GM12878 (cell line): ENCODE data around the gene TMEM184C. TPM values are rescaled to one million over a fixed set of nuclear protein-coding genes. Genes with fewer than 3 reads are reported as not detected.

Source experiments
- FOXK2 ChIP-seq: fragments of 450-650 bp; IDR thresholded peaks from 2 replicates; pipeline ENCODE4 v1.6.1; 2017; ENCODE audit warnings: mild to moderate bottlenecking, moderate library complexity
- HDAC2 ChIP-seq: fragments of 200-600 bp; sonication (generic); IDR thresholded peaks from 2 replicates; pipeline ENCODE4 v1.6.1; 2017
- MXI1 ChIP-seq: fragments of 150-350 bp; IDR thresholded peaks from 2 replicates; pipeline ENCODE4 v1.6.1; 2011; ENCODE audit warnings: low read depth, mild to moderate bottlenecking, inconsistent platforms, low read length, improper control_type of control experiment
- PML ChIP-seq: IDR thresholded peaks from 2 replicates; pipeline ENCODE4 v1.6.1; 2012; ENCODE audit warnings: low read length, inconsistent platforms
- RB1 ChIP-seq: fragments of 450-650 bp; formaldehyde crosslinking; IDR thresholded peaks from 2 replicates; pipeline ENCODE4 v1.6.1; 2017; ENCODE audit warnings: mild to moderate bottlenecking, borderline replicate concordance
- RCOR1 ChIP-seq: conservative IDR thresholded peaks from 2 replicates; pipeline ENCODE4 v1.6.1; 2012; ENCODE audit warnings: low read depth, low read length, improper control_type of control experiment
- RELA ChIP-seq: fragments of 450-650 bp; IDR thresholded peaks from 2 replicates; pipeline ENCODE4 v1.8.0; 2014; ENCODE audit warnings: borderline replicate concordance; ENCODE audit not compliant: partially characterized antibody
- SMAD5 ChIP-seq: IDR thresholded peaks from 2 replicates; pipeline ENCODE4 v1.6.1; 2016; ENCODE audit warnings: antibody characterized with exemption, low read depth
- SMARCA5 ChIP-seq: fragments of 450-650 bp; IDR thresholded peaks from 2 replicates; pipeline ENCODE4 v1.6.1; 2017; ENCODE audit warnings: mild to moderate bottlenecking
- SUZ12 ChIP-seq: fragments of 200-600 bp; sonication (generic); IDR thresholded peaks from one replicate; pipeline ENCODE4 v1.6.1; 2018; ENCODE audit warnings: antibody characterized with exemption, mild to moderate bottlenecking; ENCODE audit not compliant: unreplicated experiment
- TCF3 ChIP-seq: IDR thresholded peaks from 2 replicates; pipeline ENCODE4 v1.6.1; 2012; ENCODE audit warnings: low read depth, mild to moderate bottlenecking, low read length, borderline replicate concordance; ENCODE audit not compliant: insufficient read depth
- polyA plus RNA-seq, 11 experiments: library from polyadenylated mRNA; depleted of rRNA in 4 of 11; unstranded in 6 of 11; stranded (reverse) in 5 of 11; fragments of >200 nt; fragmentation: Nextera tagmentation in 4 of 11; fragmentation: Illumina TruSeq in 1 of 11; extraction: Ambion mirVana in 4 of 11; extraction: Trizol in 1 of 11; gene quantifications; 1 replicate in 1 of 11; 2 replicates in 10 of 11; pipeline versions ENCODE4 v1.2.1 to v1.2.3, GENCODE V29; 2011 to 2016; ENCODE audit warnings: inconsistent platforms in 2 of 11, missing spikeins in 2 of 11, low read depth in 1 of 11
- total RNA-seq, 4 experiments: library from RNA; depleted of rRNA in 3 of 4; stranded (reverse); fragments of >200 nt in 3 of 4; fragmentation: Illumina TruSeq in 1 of 4; extraction: Trizol in 1 of 4; gene quantifications; 2 replicates each; pipeline versions ENCODE4 v1.2.1 to v1.2.3, GENCODE V29; 2013 to 2021
- TF ChIP-seq, protein P1 (sequence below): fragments of 450-650 bp; IDR thresholded peaks from 2 replicates; pipeline ENCODE4 v1.6.1; 2017; ENCODE audit warnings: borderline replicate concordance
- TF ChIP-seq, protein P2 (sequence below): IDR thresholded peaks from 2 replicates; pipeline ENCODE4 v1.6.1; 2012; ENCODE audit warnings: low read depth, low read length, improper control_type of control experiment
- TF ChIP-seq, protein P3 (sequence below): IDR thresholded peaks from 2 replicates; pipeline ENCODE4 v1.6.1; 2012; ENCODE audit warnings: mild to moderate bottlenecking, low read depth, low read length
- TF ChIP-seq, protein P4 (sequence below): fragments of 450-650 bp; IDR thresholded peaks from 2 replicates; pipeline ENCODE4 v1.6.1; 2016; ENCODE audit warnings: mild to moderate bottlenecking, moderate library complexity, borderline replicate concordance
- TF ChIP-seq, protein P5 (sequence below): fragments of 450-650 bp; formaldehyde crosslinking; IDR thresholded peaks from 2 replicates; pipeline ENCODE4 v1.4.0; 2022; ENCODE audit warnings: mild to moderate bottlenecking, moderate library complexity

The TMEM184C gene
- total and polyA plus RNA-seq, 10 of the 15 experiments (the other 5 are each of a cell fraction or from before 2014, with no cell fraction given): 3.4 to 22.6 (median 18.2) TPM

DNA sequence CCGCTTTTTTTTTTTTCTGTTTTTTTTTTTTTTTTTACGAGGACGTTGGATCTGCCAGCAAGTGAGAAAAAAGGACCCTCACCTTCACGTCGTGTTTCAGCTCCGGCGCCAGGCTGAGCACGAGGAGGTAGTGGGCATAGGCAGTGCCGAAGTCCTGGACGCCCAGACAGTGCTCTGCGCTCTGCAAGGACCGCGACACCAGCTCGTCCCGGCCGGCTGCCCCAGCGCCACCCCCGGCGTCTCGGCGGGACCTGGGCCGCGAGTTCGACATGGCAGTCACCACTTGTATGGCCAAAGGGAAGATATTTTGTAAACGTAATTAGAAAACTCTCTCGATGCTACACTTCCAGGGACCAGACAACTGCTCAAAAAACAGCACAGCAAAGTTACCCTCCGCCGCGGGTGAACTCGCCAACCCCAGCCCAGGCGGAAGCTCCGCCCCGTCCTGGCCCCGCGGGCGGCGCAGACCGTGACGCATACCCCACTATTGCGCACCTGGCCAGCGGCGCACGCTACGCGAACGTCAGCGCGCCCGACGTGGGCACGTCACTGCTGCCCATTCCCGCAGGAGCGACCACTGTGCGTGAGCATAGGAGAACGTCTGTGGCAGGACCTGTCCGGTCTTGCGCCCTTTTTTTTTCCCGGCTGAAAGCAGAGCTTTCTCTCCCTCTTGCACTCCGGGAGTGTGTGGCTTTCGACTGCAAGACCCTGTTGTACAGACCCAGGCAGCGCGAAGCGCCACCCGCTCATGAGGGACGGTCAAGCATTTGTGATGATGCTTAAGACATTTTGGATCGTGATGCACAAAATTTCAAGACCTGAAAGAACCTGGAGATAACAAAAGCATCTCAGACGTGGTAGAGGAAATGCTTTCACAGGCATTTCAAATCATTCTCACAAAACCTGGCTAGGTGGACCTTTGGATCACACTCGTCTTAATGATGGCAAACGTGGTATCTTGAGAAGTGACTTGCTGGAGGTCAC lies 66.8 kb downstream of the TMEM184C start, which contains the start of gene PRMT9 (continued):
- no peak for TF ChIP-seq SUZ12
- TF ChIP-seq, protein P1, sequence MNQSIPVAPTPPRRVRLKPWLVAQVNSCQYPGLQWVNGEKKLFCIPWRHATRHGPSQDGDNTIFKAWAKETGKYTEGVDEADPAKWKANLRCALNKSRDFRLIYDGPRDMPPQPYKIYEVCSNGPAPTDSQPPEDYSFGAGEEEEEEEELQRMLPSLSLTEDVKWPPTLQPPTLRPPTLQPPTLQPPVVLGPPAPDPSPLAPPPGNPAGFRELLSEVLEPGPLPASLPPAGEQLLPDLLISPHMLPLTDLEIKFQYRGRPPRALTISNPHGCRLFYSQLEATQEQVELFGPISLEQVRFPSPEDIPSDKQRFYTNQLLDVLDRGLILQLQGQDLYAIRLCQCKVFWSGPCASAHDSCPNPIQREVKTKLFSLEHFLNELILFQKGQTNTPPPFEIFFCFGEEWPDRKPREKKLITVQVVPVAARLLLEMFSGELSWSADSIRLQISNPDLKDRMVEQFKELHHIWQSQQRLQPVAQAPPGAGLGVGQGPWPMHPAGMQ: no peak
- TF ChIP-seq FOXK2: no peak
- peak; percentile 37; the same call in 1 of the 2 replicates for TF ChIP-seq RB1
- no peak for TF ChIP-seq HDAC2
- TF ChIP-seq, protein P2, sequence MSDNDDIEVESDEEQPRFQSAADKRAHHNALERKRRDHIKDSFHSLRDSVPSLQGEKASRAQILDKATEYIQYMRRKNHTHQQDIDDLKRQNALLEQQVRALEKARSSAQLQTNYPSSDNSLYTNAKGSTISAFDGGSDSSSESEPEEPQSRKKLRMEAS: peak; percentile 71
- TF ChIP-seq, protein P3, sequence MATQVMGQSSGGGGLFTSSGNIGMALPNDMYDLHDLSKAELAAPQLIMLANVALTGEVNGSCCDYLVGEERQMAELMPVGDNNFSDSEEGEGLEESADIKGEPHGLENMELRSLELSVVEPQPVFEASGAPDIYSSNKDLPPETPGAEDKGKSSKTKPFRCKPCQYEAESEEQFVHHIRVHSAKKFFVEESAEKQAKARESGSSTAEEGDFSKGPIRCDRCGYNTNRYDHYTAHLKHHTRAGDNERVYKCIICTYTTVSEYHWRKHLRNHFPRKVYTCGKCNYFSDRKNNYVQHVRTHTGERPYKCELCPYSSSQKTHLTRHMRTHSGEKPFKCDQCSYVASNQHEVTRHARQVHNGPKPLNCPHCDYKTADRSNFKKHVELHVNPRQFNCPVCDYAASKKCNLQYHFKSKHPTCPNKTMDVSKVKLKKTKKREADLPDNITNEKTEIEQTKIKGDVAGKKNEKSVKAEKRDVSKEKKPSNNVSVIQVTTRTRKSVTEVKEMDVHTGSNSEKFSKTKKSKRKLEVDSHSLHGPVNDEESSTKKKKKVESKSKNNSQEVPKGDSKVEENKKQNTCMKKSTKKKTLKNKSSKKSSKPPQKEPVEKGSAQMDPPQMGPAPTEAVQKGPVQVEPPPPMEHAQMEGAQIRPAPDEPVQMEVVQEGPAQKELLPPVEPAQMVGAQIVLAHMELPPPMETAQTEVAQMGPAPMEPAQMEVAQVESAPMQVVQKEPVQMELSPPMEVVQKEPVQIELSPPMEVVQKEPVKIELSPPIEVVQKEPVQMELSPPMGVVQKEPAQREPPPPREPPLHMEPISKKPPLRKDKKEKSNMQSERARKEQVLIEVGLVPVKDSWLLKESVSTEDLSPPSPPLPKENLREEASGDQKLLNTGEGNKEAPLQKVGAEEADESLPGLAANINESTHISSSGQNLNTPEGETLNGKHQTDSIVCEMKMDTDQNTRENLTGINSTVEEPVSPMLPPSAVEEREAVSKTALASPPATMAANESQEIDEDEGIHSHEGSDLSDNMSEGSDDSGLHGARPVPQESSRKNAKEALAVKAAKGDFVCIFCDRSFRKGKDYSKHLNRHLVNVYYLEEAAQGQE: peak; percentile 37; the same call in 1 of the 2 replicates
- TF ChIP-seq MXI1: peak; percentile 85
- no peak for TF ChIP-seq RELA
- TF ChIP-seq, protein P4, sequence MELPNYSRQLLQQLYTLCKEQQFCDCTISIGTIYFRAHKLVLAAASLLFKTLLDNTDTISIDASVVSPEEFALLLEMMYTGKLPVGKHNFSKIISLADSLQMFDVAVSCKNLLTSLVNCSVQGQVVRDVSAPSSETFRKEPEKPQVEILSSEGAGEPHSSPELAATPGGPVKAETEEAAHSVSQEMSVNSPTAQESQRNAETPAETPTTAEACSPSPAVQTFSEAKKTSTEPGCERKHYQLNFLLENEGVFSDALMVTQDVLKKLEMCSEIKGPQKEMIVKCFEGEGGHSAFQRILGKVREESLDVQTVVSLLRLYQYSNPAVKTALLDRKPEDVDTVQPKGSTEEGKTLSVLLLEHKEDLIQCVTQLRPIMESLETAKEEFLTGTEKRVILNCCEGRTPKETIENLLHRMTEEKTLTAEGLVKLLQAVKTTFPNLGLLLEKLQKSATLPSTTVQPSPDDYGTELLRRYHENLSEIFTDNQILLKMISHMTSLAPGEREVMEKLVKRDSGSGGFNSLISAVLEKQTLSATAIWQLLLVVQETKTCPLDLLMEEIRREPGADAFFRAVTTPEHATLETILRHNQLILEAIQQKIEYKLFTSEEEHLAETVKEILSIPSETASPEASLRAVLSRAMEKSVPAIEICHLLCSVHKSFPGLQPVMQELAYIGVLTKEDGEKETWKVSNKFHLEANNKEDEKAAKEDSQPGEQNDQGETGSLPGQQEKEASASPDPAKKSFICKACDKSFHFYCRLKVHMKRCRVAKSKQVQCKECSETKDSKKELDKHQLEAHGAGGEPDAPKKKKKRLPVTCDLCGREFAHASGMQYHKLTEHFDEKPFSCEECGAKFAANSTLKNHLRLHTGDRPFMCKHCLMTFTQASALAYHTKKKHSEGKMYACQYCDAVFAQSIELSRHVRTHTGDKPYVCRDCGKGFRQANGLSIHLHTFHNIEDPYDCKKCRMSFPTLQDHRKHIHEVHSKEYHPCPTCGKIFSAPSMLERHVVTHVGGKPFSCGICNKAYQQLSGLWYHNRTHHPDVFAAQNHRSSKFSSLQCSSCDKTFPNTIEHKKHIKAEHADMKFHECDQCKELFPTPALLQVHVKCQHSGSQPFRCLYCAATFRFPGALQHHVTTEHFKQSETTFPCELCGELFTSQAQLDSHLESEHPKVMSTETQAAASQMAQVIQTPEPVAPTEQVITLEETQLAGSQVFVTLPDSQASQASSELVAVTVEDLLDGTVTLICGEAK: 0 out of 2 replicates have a peak, but pooled peaks have one; percentile 6
- peak; percentile 91 for TF ChIP-seq TCF3
- peak; percentile 95 for TF ChIP-seq PML
- peak; percentile 62; the same call in 1 of the 2 replicates for TF ChIP-seq RCOR1
- TF ChIP-seq SMARCA5: no peak
- TF ChIP-seq, protein P5, sequence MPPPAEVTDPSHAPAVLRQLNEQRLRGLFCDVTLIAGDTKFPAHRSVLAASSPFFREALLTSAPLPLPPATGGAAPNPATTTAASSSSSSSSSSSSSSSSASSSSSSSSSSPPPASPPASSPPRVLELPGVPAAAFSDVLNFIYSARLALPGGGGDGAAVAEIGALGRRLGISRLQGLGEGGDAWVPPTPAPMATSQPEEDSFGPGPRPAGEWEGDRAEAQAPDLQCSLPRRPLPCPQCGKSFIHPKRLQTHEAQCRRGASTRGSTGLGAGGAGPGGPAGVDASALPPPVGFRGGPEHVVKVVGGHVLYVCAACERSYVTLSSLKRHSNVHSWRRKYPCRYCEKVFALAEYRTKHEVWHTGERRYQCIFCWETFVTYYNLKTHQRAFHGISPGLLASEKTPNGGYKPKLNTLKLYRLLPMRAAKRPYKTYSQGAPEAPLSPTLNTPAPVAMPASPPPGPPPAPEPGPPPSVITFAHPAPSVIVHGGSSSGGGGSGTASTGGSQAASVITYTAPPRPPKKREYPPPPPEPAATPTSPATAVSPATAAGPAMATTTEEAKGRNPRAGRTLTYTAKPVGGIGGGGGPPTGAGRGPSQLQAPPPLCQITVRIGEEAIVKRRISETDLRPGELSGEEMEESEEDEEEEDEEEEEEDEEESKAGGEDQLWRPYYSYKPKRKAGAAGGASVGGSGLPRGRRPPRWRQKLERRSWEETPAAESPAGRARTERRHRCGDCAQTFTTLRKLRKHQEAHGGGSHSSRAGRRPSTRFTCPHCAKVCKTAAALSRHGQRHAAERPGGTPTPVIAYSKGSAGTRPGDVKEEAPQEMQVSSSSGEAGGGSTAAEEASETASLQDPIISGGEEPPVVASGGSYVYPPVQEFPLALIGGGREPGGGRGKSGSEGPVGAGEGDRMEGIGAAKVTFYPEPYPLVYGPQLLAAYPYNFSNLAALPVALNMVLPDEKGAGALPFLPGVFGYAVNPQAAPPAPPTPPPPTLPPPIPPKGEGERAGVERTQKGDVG (CRISPR knock-in tag): no peak
- TF ChIP-seq SMAD5: peak; percentile 91; the same call in 1 of the 2 replicates
